Measurements from ENCODE around the gene SYNJ2.

SYNJ2 gene

GRCh38 chr6:158011478-158011920 is 29.8 kb downstream of the SYNJ2 start:
- H3K9me3 ChIP-seq (replicated peaks; ENCODE audit: insufficient read depth, low read length), result no peaks in the 10 kb centered on the region
- no peaks in the 10 kb centered on the region for H3K9me2 ChIP-seq (replicated peaks; ENCODE audit: insufficient read depth, low read length)
- DNase-seq, result no peak
- H3K79me2 ChIP-seq (ENCODE audit: low read length), result peaks cover 40% of the 10 kb centered on the region
- no peaks in the 10 kb centered on the region for H3K27me3 ChIP-seq (replicated peaks; ENCODE audit: insufficient read depth, low read length)
- H3K9ac ChIP-seq (ENCODE audit: low read length), result no peak overlapping the region
- H3K4me3 ChIP-seq (ENCODE audit: low read length), result no peak overlapping the region
- H3K27ac ChIP-seq (ENCODE audit: low read length), result no peak overlapping the region
- no peaks in the 10 kb centered on the region for H3K4me1 ChIP-seq (ENCODE audit: low read length)
- H3F3A ChIP-seq (ENCODE audit: insufficient read depth, low read length), result no peaks in the 10 kb centered on the region
- no peaks in the 10 kb centered on the region for H4K20me1 ChIP-seq (ENCODE audit: insufficient read depth, low read length)
- H2AFZ ChIP-seq (ENCODE audit: low read length), result no peak overlapping the region
- H3K36me3 ChIP-seq (replicated peaks; ENCODE audit: insufficient read depth, low read length), result no peaks in the 10 kb centered on the region
- TF ChIP-seq EZH2phosphoT487 (IDR thresholded peaks at IDR 0.05; ENCODE audit: low read length) (no peak), EZH2 (optimal IDR thresholded peaks at IDR 0.05; ENCODE audit: low read depth, low read length) (no peak), CTCF (IDR thresholded peaks at IDR 0.05; ENCODE audit: low read length) (no peak)
- H3K4me2 ChIP-seq (ENCODE audit: low read depth, low read length), result no peak overlapping the region

- H3K9me3 ChIP-seq (replicated peaks; ENCODE audit: insufficient read depth, low read length), result no peaks in the 10 kb centered on the region
- H3K4me3 ChIP-seq (ENCODE audit: low read length), result no peak overlapping the region
- H4K20me1 ChIP-seq (ENCODE audit: insufficient read depth, low read length), result no peaks in the 10 kb centered on the region
- no peak overlapping the region for H3K9ac ChIP-seq (ENCODE audit: low read length)
- H3K79me2 ChIP-seq (ENCODE audit: low read length), result peaks cover 41% of the 10 kb centered on the region
- no peak overlapping the region for H2AFZ ChIP-seq (ENCODE audit: low read length)
- H3K4me2 ChIP-seq (ENCODE audit: low read depth, low read length), result no peak overlapping the region
- H3K9me2 ChIP-seq (replicated peaks; ENCODE audit: insufficient read depth, low read length), result no peaks in the 10 kb centered on the region
- no peaks in the 10 kb centered on the region for H3F3A ChIP-seq (ENCODE audit: insufficient read depth, low read length)
- H3K4me1 ChIP-seq (ENCODE audit: low read length), result no peaks in the 10 kb centered on the region
- TF ChIP-seq EZH2 (optimal IDR thresholded peaks at IDR 0.05; ENCODE audit: low read depth, low read length) (no peak), EZH2phosphoT487 (IDR thresholded peaks at IDR 0.05; ENCODE audit: low read length) (no peak), CTCF (IDR thresholded peaks at IDR 0.05; ENCODE audit: low read length) (no peak)
- H3K27me3 ChIP-seq (replicated peaks; ENCODE audit: insufficient read depth, low read length), result no peaks in the 10 kb centered on the region
- no peaks in the 10 kb centered on the region for H3K36me3 ChIP-seq (replicated peaks; ENCODE audit: insufficient read depth, low read length)
- no peak for DNase-seq
- no peak overlapping the region for H3K27ac ChIP-seq (ENCODE audit: low read length)
Observed at GRCh38 chr6:158011980-158012566, 30.4 kb downstream of the SYNJ2 start.

GRCh38 chr6:158013904-158014504 is 32.3 kb downstream of the SYNJ2 start:
- Histone ChIP-seq H3K4me2 (ENCODE audit: low read depth, low read length) (no peak overlapping the region), H2AFZ (ENCODE audit: low read length) (no peak overlapping the region), H3F3A (ENCODE audit: insufficient read depth, low read length) (no peaks in the 10 kb centered on the region), H3K4me3 (ENCODE audit: low read length) (no peak overlapping the region), H3K27ac (ENCODE audit: low read length) (no peak overlapping the region), H3K27me3 (replicated peaks; ENCODE audit: insufficient read depth, low read length) (no peaks in the 10 kb centered on the region), H3K36me3 (replicated peaks; ENCODE audit: insufficient read depth, low read length) (no peaks in the 10 kb centered on the region), H4K20me1 (ENCODE audit: insufficient read depth, low read length) (no peaks in the 10 kb centered on the region), H3K9me2 (replicated peaks; ENCODE audit: insufficient read depth, low read length) (no peaks in the 10 kb centered on the region), H3K4me1 (ENCODE audit: low read length) (no peaks in the 10 kb centered on the region), H3K9me3 (replicated peaks; ENCODE audit: insufficient read depth, low read length) (no peaks in the 10 kb centered on the region), H3K9ac (ENCODE audit: low read length) (no peak overlapping the region), H3K79me2 (ENCODE audit: low read length) (peaks cover 38% of the 10 kb centered on the region)
- no peak for DNase-seq
- TF ChIP-seq CTCF (IDR thresholded peaks at IDR 0.05; ENCODE audit: low read length) (no peak), EZH2 (optimal IDR thresholded peaks at IDR 0.05; ENCODE audit: low read depth, low read length) (no peak), EZH2phosphoT487 (IDR thresholded peaks at IDR 0.05; ENCODE audit: low read length) (no peak)

Data from MM.1S (cell line).